Karpas-422 (cell line): ENCODE data around the gene BAG2. TPM values are rescaled to one million over a fixed set of nuclear protein-coding genes. Genes with fewer than 3 reads are reported as not detected.

ENCODE experiments used
- DNase-seq: peaks from one replicate; pipeline ENCODE4 v3.0.0-alpha.2; 2015
- H2AFZ ChIP-seq: fragments of 200-600 bp; sonication (generic); 2 replicates; pipeline ENCODE4 v1.6.1; 2014; ENCODE audit warnings: antibody characterized with exemption, low read length, mixed read lengths
- H3K27ac ChIP-seq: fragments of 200-600 bp; sonication (generic); 2 replicates; pipeline ENCODE4 v1.5.1; 2014; ENCODE audit warnings: mild to moderate bottlenecking, low read length, moderate library complexity
- H3K27me3 ChIP-seq: fragments of 200-600 bp; sonication (generic); 2 replicates; pipeline ENCODE4 v1.6.1; 2014; ENCODE audit warnings: low read length, mixed read lengths
- H3K36me3 ChIP-seq: fragments of 200-600 bp; sonication (generic); 2 replicates; pipeline ENCODE4 v1.6.1; 2014; ENCODE audit warnings: low read length, mixed read lengths; ENCODE audit not compliant: insufficient read depth
- H3K4me1 ChIP-seq: fragments of 200-600 bp; sonication (generic); 2 replicates; pipeline ENCODE4 v1.6.1; 2014; ENCODE audit warnings: mild to moderate bottlenecking, low read length, mixed read lengths
- H3K4me2 ChIP-seq: fragments of 200-600 bp; sonication (generic); 2 replicates; pipeline ENCODE4 v1.6.1; 2014; ENCODE audit warnings: low read length, low read depth, mild to moderate bottlenecking; ENCODE audit not compliant: poor library complexity, severe bottlenecking
- H3K4me3 ChIP-seq: fragments of 200-600 bp; sonication (generic); 2 replicates; pipeline ENCODE4 v1.5.1; 2014; ENCODE audit warnings: mild to moderate bottlenecking, antibody characterized with exemption, low read length, mixed read lengths
- H3K79me2 ChIP-seq: fragments of 200-600 bp; sonication (generic); 2 replicates; pipeline ENCODE4 v1.6.1; 2014; ENCODE audit warnings: mild to moderate bottlenecking, low read length, mixed read lengths
- H3K9ac ChIP-seq: fragments of 200-600 bp; sonication (generic); 2 replicates; pipeline ENCODE4 v1.6.0; 2014; ENCODE audit warnings: low read length
- H3K9me2 ChIP-seq: fragments of 200-600 bp; sonication (generic), shearing (Covaris generic); replicated peaks from 2 replicates; pipeline ENCODE4 v1.6.0; 2014; ENCODE audit warnings: mild to moderate bottlenecking, low read length, moderate library complexity; ENCODE audit not compliant: insufficient read depth
- H3K9me3 ChIP-seq: fragments of 300-700, 200-600 bp; sonication (generic); 2 replicates; pipeline ENCODE4 v1.6.1; 2014; ENCODE audit warnings: low read length, mixed read lengths
- H4K20me1 ChIP-seq: fragments of 200-600 bp; sonication (generic); 2 replicates; pipeline ENCODE4 v1.6.1; 2014; ENCODE audit warnings: mild to moderate bottlenecking, antibody characterized with exemption, low read length, low read depth; ENCODE audit not compliant: insufficient read depth
- total RNA-seq: library from RNA; depleted of rRNA; stranded (reverse); fragments of >200 nt; shearing (Covaris generic); gene quantifications from 2 replicates; pipeline ENCODE4 v1.2.3, GENCODE V29; 2014; ENCODE audit warnings: low replicate concordance

BAG2 gene
- total RNA-seq, 1 experiment from 2014 or later, result 19.5 TPM

- Histone ChIP-seq H3K4me2 (no peak overlapping the region), H3K4me3 (no peak overlapping the region), H3K9ac (no peak overlapping the region), H3K36me3 (peaks cover 41% of the 10 kb centered on the region), H3K9me2 (no peaks in the 10 kb centered on the region), H4K20me1 (no peaks in the 10 kb centered on the region), H3K27me3 (no peaks in the 10 kb centered on the region), H2AFZ (no peak overlapping the region), H3K27ac (no peak overlapping the region), H3K4me1 (no peaks in the 10 kb centered on the region), H3K79me2 (peaks cover 30% of the 10 kb centered on the region), H3K9me3 (no peaks in the 10 kb centered on the region)
- DNase-seq, result no peak
Measured at GRCh38 chr6:57141451-57142177, 30.5 kb upstream of the BAG2 start.

GRCh38 chr6:57142178-57142525, 30.0 kb upstream of the BAG2 start:
- no peak for DNase-seq

GRCh38 chr6:57143690-57144089, 28.4 kb upstream of the BAG2 start:
- no peaks in the 10 kb centered on the region for H3K27me3 ChIP-seq
- no peak overlapping the region for H3K27ac ChIP-seq
- H2AFZ ChIP-seq, result no peak overlapping the region
- H3K4me3 ChIP-seq, result no peak overlapping the region
- peaks cover 47% of the 10 kb centered on the region for H3K36me3 ChIP-seq
- H3K9ac ChIP-seq, result no peak overlapping the region
- H3K9me3 ChIP-seq, result no peaks in the 10 kb centered on the region
- no peaks in the 10 kb centered on the region for H4K20me1 ChIP-seq
- no peak for DNase-seq
- H3K4me1 ChIP-seq, result no peaks in the 10 kb centered on the region
- no peak overlapping the region for H3K4me2 ChIP-seq
- no peaks in the 10 kb centered on the region for H3K9me2 ChIP-seq
- H3K79me2 ChIP-seq, result peaks cover 29% of the 10 kb centered on the region

More at GRCh38 chr6:57142178-57142525, 30.0 kb upstream of the BAG2 start:
- Histone ChIP-seq H3K9ac (no peak overlapping the region), H3K9me2 (no peaks in the 10 kb centered on the region), H3K36me3 (peaks cover 37% of the 10 kb centered on the region), H3K79me2 (peaks cover 29% of the 10 kb centered on the region), H3K4me1 (no peaks in the 10 kb centered on the region), H4K20me1 (no peaks in the 10 kb centered on the region), H3K4me2 (no peak overlapping the region), H3K27me3 (no peaks in the 10 kb centered on the region), H3K27ac (no peak overlapping the region), H3K4me3 (no peak overlapping the region), H3K9me3 (no peaks in the 10 kb centered on the region), H2AFZ (no peak overlapping the region)

GRCh38 chr6:57147401-57147800, 24.7 kb upstream of the BAG2 start:
- H3K27me3 ChIP-seq, result no peaks in the 10 kb centered on the region
- no peak overlapping the region for H3K4me2 ChIP-seq
- no peaks in the 10 kb centered on the region for H3K9me2 ChIP-seq
- no peak for DNase-seq
- H3K36me3 ChIP-seq, result peaks cover 50% of the 10 kb centered on the region
- no peak overlapping the region for H3K4me3 ChIP-seq
- H3K27ac ChIP-seq, result no peak overlapping the region
- H4K20me1 ChIP-seq, result no peaks in the 10 kb centered on the region
- peaks cover 33% of the 10 kb centered on the region for H3K79me2 ChIP-seq
- no peak overlapping the region for H2AFZ ChIP-seq
- no peak overlapping the region for H3K9ac ChIP-seq
- no peaks in the 10 kb centered on the region for H3K9me3 ChIP-seq
- no peaks in the 10 kb centered on the region for H3K4me1 ChIP-seq

DNA sequence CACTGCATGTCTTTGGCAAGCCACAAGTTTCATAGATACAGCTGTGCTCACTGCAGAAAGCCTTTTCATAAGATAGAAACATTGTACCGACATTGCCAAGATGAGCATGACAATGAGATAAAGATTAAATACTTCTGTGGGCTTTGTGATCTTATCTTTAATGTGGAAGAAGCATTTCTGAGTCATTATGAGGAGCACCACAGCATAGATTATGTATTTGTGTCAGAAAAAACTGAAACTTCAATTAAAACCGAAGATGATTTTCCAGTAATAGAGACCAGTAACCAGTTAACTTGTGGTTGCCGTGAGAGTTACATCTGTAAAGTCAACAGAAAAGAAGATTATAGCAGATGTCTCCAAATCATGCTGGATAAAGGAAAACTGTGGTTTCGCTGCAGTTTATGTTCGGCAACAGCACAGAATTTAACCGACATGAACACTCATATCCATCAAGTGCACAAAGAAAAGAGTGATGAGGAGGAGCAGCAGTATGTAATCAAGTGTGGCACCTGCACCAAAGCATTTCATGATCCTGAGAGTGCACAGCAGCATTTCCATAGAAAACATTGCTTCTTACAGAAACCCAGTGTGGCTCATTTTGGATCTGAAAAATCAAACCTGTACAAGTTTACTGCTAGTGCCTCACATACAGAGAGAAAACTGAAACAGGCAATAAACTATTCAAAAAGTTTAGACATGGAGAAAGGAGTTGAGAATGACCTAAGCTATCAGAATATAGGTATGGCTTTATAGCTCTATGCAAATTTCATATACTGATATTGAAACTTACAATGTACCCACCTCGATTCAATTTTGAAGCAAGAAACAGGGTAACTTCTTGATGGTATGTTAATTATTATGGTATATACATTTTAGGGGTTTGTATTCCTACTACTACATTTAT, 23.9 kb upstream of the BAG2 start:
- Histone ChIP-seq H3K27ac (no peak overlapping the region), H3K36me3 (peaks cover 47% of the 10 kb centered on the region), H3K4me3 (no peak overlapping the region), H3K9ac (no peak overlapping the region), H3K79me2 (peaks cover 33% of the 10 kb centered on the region), H3K27me3 (no peaks in the 10 kb centered on the region), H3K4me1 (no peaks in the 10 kb centered on the region), H3K4me2 (no peak overlapping the region), H3K9me3 (no peaks in the 10 kb centered on the region), H2AFZ (no peak overlapping the region), H4K20me1 (no peaks in the 10 kb centered on the region), H3K9me2 (no peaks in the 10 kb centered on the region)
- DNase-seq, result no peak

GRCh38 chr6:57158658-57159057, 13.5 kb upstream of the BAG2 start:
- H3K4me2 ChIP-seq, result no peak overlapping the region
- no peaks in the 10 kb centered on the region for H3K9me3 ChIP-seq
- no peak overlapping the region for H3K9ac ChIP-seq
- H3K4me1 ChIP-seq, result no peaks in the 10 kb centered on the region
- no peak overlapping the region for H2AFZ ChIP-seq
- H3K27me3 ChIP-seq, result no peaks in the 10 kb centered on the region
- no peak for DNase-seq
- no peak overlapping the region for H3K27ac ChIP-seq
- H3K79me2 ChIP-seq, result no peaks in the 10 kb centered on the region
- no peak overlapping the region for H3K4me3 ChIP-seq
- peaks cover 20% of the 10 kb centered on the region; the same call in 1 of the 2 replicates for H3K36me3 ChIP-seq
- no peaks in the 10 kb centered on the region for H4K20me1 ChIP-seq
- no peaks in the 10 kb centered on the region for H3K9me2 ChIP-seq

DNA sequence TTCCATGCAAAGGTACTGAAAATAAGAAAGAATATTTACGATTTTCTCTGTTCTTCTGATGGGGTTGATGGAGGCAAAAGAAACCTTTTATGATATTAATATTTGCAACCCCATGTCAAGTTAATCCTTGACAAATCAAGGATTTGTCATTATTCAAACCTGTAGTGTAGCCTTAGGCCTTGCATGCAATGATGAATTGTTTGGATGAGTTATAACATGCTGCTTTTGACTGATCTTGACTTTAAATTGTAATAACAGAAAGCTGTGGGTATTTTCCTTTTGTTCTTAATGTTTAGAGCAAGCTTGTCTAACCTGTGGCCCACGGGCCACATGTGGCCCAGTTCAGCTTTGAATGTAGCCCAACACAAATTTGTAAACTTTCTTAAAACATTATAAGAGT, 13.0 kb upstream of the BAG2 start:
- Histone ChIP-seq H3K27me3 (no peaks in the 10 kb centered on the region), H3K9me2 (no peaks in the 10 kb centered on the region), H3K9ac (no peak overlapping the region), H3K4me3 (no peak overlapping the region), H3K4me1 (no peaks in the 10 kb centered on the region), H3K27ac (no peak overlapping the region), H2AFZ (no peak overlapping the region), H3K79me2 (no peaks in the 10 kb centered on the region), H3K36me3 (peaks cover 20% of the 10 kb centered on the region), H3K4me2 (no peak overlapping the region), H3K9me3 (no peaks in the 10 kb centered on the region), H4K20me1 (no peaks in the 10 kb centered on the region)
- no peak for DNase-seq

DNA sequence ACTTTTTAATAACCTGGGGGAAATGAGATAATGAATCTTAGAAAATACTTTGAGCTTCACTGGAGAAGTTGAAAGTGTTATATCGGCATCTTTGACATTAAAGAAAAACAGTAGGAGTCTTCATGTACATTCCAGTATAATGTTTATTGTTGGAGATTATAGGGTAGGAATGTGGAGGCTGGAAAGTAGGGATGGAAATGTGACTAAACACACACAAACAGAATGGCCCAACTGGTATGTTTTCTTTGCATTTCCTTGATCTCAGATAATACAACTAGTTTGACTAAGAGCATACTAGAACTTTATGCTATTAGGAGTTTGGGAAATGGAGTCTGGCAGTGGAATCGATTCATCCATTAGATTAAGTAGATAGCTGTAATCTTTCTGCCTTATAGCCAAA, 10.1 kb upstream of the BAG2 start:
- H3K27me3 ChIP-seq, result no peaks in the 10 kb centered on the region
- no peak for DNase-seq
- H3K9ac ChIP-seq, result no peak overlapping the region
- H3K9me2 ChIP-seq, result no peaks in the 10 kb centered on the region
- peaks cover 27% of the 10 kb centered on the region for H3K36me3 ChIP-seq
- no peaks in the 10 kb centered on the region for H4K20me1 ChIP-seq
- no peaks in the 10 kb centered on the region for H3K4me1 ChIP-seq
- no peak overlapping the region for H3K4me3 ChIP-seq
- H3K9me3 ChIP-seq, result peaks cover 3% of the 10 kb centered on the region; the same call in 1 of the 2 replicates
- no peak overlapping the region for H3K27ac ChIP-seq
- H3K4me2 ChIP-seq, result no peak overlapping the region
- no peak overlapping the region for H2AFZ ChIP-seq
- 0 out of 2 replicates have a peak, but pooled peaks cover 2% of the 10 kb centered on the region for H3K79me2 ChIP-seq
